Hematopoietic multipotent progenitor cell treated with erythropoietin and hydrocortisone succinate and interleukin-3 and kit ligand, for 6 days (in vitro differentiated cells): ENCODE results near the gene STARD9.
A peak's percentile ranks its signal among the peaks of the same experiment; 100 is the strongest.
"Not testable (repeated sequence)": the region's sequence is repeated elsewhere in the genome, so short reads cannot be mapped to it uniquely, and the experiment has no call there.

Experiments used
- DNase-seq: peaks from one replicate; pipeline ENCODE4 v3.0.0-alpha.2; 2015

STARD9 gene

DNA sequence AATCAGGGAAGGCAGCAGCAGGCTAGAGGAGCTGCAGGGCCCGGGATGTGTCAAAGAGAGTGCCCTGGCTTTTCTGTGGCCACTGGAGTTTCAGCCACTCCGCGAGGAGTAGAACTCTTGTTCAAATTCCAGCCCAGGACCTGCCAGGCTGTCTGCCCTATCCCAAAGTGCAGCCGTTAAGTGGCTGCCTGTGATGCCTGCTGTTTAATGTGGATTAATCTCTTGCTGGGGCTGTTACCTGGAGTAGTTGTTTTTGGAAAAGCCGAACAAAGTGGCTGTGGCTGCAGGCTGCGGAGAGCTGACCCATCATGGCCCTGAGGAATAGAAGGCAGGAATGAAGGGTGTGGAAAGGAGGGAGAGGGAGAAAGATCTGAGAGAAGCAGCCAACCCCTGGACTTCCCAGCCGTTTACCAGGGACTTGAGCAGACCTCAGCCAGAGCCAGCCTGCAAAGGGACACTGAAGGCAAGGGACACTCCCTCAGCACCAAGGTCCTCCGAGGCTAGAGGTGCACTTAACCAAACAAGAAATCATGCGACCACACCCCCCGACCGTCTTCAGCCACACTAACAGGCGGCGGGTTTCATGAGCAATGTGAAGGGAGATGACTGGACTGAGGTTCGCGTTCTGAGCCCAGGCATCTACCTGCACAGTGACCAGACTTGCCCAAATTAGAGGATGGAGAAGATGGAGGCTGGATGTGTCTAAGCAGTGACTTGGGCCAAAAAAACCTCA is 156.9 kb downstream of the STARD9 start:
- no peak for DNase-seq

DNA sequence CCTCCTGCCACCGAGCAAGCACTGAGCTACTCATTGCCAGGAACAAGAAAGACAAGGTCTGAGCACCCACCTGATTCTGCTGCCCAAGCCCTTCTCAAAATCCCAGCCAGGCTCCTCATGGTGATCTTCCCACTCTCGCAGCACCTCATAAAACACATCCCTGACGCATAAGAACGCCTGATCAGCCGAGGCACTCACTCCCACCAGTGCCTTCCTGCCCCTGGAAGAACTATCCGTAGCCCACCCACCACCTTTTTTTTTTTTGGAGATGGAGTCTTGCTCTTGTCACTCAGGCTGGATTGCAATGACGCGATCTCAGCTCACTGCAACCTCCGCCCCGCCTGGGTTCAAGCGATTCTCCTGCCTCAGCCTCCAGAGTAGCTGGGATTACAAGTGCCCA is 157.6 kb downstream of the STARD9 start:
- no peak for DNase-seq

DNA sequence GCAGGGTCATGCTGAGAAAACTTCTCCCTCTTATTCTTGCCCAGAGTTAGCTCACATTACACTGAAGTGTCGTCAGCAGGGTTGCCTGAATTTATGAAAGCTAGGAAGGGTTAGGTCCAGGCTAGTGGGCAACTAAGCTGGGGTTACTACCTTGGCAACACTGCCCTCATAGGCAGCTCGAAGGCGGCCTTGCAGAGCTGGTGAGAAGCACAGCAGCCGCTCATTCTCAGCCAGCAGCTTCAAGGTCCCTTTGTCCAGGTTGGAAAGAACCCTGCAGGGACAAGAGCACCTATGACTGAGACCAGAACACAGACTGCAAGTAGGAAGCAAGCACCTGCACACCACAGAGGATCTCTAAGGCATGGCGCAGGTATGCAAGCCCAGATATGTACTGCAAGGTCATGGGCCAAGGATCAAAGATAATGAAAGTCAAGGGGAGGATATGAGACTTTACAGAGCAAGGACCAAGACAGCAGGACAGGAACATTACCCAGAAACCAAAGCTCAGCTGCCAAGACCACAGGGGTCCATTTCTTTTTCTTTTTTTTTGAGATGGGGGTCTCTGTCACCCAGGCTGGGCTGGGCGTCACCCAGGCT is 158.8 kb downstream of the STARD9 start:
- DNase-seq: no peak

DNA sequence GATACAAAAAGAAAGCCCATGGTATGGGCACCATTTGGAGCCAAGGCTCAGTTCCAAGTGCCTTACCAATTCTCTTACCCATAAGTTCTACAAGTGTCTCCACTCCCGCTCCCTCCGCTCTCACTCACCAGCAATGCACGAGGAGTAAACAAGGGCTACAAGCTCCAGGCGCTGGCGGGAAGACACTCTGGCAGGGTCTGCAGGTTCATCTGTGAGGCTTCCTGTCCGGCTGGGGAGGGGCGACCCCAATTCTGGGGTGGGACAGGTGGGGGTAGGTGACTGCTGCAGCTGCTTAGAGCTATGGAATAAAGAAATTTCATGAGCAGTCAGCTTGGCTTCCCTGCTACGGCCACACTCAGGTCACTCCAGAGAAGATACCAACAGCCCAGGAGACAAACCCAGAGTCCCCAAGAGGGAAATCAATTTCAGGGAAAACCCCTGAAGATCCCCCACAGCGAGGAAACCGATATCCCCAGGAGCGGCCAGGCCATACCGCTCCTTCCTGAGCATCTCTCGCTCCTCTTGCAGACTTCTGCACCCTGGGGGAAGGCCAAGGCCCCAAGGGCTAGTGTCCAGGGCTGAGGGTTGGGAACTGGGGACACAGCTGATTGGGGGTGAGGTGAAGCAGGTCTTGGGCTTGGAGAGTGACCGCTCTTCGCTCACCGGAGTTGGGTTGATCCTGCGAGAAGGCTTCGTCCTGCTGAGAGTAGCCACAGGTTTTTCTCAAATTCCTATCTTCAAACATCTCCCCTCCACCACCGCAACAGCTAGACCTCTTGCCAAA is 160.2 kb downstream of the STARD9 start:
- no peak for DNase-seq

DNA sequence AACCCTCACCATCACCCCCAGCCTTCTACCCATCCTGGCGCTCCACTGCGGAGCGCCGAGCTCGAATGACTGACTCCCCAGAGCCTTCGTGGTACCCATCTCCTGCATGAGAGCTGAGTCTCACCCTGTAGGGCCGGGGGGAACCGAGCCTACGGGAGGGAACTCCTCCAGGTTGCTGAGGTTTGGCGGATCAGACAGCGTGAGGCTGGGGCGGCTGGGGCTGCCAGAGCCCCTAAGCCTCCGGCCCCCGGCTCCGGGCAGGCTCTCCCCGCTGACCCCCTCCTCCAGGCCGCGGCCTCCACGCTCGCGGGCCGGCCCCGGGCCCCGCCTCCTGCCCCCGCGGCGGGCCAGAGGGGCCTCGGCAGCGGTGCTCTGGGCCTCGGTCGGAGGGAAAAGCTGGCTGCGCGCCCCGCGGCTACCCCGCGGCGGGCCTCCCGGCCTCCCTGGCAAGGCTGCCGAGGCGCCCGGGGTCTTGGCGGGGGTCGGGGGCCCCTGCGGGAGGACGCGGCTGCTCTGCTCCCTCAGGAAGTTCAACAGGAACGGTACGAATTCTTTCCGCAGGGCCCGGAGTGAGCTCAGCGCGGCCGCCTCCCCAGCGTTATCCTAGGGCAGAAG is 160.9 kb downstream of the STARD9 start:
- peak; percentile 36 for DNase-seq

DNA sequence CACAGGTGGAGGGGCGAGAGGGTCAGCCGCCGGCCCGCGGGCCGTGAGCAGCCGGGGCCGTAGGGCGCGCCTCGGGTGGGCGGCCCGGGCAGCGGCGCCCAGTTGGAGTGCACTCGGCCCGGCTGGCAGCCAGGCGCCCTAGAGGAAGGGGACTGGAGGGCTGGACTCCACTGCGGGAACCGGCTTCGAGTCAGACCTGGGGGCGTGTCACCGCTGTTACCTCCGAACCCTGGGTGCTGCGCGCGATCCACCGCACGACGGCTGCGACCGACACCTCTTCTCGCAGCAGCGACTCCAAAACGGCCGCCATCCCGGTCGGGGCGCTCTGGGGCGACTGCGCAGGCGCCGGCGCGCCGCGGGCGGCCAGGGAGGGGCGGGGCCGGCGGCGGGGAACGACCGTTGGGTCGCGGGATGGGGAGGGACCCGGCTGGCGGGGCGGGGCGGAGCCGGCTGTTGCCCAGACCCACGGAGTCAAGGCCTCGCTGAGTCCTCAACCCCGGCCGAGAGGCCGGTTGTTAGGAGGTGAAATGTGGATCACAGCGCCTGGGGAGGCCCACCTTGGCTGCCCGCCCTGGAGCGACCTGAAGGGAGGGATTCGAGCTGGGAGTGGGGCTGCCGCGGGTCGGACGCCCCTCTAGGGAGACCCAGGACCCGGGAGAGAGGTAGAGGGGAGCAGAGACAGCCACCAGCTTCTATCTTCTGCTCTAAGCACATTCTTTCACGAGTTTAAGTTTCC is 161.6 kb downstream of the STARD9 start, which contains the start of gene CDAN1:
Gene CDAN1, minus strand, starts transcription at position 336 of the 736 bp plus-strand sequence. Its CDS starts 26 bp downstream, at position 310.
- peak; percentile 94 for DNase-seq

DNA sequence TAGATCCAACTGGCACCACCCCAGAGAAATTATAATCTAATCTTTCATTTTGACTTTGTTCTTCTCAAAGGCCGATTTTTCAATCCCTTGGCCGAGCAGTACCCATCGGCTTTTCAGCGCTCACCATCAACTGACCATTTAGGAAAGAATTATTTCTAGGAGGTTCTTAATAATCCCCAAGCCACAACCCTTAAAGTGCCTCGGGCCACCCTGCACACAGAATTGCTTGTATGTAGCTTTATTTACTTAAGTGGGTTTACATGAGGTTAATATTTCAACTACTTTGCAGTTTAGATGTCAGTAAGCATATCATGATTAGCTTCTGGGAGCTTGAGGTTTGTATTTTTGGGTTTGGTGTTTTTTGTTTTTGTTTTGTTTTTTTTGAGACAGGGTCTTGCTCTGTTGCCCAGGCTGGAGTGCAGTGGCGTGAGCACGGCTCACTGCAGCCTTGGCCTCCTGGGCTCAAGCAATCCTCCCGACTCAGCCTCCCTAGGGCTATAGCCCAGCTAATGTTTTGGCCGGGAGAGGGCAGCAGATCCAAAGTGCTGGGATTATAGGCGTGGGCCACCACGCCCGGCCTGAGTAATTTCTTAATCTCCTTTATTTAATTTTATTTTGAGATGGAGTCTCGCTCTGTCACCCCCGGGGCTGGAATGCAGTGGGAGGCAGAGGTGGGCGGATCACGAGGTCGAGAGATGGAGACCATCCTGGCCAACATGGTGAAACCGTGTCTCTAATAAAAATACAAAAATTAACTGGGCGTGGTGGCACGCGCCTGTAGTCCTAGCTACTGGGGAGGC is 162.3 kb downstream of the STARD9 start:
- peak; percentile 47 for DNase-seq

DNA sequence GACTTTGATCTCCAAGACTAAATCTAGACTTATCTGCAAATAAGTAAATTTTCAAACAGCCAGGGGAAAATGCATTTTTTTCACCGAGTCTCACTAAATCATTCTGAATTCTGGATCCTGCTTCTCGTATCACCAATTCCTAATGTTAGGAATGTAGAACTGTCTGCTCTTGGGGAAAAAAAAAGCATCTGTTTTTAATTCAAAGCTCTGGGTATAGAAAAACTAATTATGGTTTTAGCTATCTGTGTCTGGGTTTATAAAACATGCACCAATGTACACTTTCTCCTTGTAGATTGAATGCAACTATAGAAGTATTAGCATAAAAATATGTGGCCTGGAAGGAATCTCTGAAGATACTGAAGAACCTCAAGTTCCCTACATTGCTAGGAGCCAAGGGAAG is 166.3 kb downstream of the STARD9 start:
- no peak for DNase-seq

DNA sequence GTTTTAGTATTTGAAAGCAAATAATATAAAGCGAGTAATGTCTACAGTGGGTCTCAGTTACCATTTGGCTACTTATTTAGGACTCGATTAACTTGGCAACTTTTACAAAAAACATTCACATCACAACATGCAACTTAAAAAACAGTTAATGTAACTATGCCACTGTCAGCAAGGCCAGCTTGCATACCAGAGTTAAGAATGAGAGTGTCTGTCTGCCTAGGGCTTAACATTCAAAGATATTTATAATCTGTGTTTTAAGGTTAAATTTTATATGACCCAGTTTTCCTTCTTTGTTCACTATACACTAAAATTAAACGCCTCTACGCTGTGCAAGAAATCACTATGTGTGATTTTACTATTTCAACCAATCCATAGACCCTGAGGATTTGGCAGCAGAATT is 166.7 kb downstream of the STARD9 start:
- no peak for DNase-seq

DNA sequence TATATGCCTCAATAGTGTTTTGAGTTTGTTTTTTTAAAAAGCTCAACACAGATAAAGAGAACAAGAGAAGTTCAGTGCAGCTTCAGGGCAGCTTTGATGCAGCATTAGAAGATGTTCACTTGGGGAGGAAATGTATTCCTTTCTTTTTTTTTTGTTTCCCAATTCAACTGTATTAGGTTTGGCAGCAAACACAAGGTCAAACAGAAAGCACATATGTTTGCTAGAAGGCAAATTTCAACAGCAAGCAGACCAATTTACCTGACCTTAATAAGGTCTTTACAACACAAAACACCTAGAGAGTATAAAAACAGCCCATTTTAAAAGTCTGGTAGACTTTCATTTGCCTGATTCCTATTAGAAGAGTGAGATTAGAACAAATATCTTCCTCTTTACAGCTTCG is 168.8 kb downstream of the STARD9 start:
- no peak for DNase-seq

DNA sequence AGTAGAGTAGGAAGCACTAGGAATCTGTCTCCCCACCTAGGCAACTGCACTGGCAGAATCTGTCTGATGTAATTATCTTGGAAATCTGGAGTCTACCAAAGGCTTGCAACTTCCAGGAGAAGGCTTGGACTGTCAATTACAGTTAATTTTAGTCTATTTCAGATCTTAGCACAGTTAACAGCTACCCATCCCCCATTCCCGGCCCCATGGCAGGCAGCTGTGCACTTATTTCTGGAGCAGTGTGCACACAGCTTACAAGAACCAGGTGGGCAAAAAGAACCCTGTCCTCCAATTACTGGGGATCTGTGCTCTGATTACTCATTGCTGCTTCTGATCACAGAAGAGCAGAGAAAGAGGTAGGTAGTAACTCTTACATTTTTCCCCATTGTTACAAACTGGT is 173.9 kb downstream of the STARD9 start:
- no peak for DNase-seq

DNA sequence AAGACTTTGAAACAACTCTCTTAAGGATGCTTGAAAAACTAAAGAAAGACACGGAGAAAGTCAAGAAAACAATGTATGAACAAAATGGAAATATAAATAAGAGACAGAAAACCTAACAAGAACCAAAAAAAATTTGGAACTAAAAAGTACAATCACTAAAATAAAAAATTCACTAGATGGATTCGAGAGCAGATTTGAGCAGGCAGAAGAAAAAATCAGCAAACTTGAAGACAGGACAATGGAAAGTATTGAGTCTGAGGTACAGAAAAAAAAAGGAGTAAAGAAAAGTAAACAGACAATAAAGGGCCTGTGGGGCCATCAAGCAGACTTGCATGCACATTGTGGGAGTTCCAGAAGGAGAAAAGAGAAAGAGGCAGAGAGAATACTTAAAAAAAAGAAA is 174.9 kb downstream of the STARD9 start:
- DNase-seq: no peak

DNA sequence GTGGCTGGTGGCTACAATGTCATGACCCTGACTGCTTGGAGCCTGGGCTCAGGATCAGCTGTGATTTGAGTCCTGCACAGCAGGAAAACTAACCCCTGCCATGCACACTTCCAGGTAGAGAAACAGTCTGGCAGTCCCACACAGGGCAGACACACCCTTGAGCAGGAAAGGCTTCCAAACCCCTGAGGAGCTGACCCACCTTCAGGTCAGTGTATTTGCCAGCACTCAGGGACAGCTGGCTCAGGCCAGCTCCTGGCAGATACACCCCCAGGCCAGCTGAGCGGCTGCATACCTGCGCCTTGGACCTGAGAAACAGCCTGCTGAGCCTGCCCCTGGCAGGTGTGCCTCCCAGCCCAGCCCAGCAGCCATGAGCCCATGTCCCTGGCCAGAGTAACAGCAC is 183.7 kb downstream of the STARD9 start:
- no peak for DNase-seq

DNA sequence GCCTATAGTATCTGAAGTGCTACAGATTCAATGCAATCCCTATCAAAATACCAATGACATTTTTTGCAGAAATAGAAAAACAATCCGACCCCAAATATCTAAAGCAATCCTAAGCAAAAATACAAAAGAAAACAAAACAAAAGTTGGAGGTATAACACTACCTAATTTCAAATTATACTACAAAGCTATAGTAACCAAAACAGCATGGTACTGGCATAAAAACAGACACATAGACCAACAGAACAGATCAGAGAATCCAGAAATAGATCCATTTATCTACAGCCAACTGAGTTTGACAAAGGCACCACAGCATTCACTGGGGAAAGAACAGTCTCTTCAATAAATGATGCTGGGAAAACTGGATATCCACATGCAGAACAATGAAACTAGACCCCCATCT is 185.4 kb downstream of the STARD9 start:
- no peak for DNase-seq

DNA sequence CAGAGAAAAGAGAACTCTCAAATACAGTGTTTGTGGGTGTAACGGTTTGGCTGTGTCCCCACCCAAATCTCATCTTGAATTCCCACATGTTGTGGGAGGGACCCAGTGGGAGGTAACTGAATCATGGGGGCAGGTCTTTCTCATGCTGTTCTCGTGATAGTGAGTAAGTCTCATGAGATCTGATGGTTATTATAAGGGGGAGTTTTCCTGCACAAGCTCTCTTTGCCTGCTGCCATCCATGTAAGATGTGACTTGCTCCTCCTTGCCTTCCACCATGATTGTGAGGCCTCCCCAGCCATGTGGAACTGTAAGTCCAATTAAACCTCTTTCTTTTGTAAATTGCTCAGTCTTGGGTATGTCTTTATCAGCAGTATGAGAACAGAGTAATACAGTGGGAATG is 186.4 kb downstream of the STARD9 start:
- not testable (repeated sequence) for DNase-seq

DNA sequence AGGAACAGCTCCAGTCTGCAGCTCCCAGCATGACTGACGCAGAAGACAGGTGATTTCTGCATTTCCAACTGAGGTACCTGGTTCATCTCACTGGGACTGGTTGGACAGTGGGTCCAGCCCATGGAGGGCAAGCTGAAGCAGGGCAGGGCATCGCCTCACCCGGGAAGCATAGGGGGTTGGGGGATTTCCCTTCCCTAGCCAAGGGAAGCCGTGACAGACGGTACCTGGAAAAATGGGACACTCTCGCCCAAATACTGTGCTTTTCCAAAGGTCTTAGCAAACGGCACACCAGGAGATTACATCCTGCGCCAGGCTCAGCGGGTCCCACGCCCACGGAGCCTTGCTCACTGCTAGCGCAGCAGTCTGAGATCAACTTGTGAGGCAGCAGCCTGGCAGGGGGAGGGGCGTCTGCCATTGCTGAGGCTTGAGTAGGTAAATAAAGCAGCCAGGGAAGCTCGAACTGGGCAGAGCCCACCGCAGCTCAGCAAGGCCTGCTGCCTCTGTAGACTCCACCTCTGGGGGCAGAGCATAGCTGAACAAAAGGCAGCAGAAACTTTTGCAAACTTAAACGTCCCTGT is 188.8 kb downstream of the STARD9 start:
- not testable (repeated sequence) for DNase-seq

DNA sequence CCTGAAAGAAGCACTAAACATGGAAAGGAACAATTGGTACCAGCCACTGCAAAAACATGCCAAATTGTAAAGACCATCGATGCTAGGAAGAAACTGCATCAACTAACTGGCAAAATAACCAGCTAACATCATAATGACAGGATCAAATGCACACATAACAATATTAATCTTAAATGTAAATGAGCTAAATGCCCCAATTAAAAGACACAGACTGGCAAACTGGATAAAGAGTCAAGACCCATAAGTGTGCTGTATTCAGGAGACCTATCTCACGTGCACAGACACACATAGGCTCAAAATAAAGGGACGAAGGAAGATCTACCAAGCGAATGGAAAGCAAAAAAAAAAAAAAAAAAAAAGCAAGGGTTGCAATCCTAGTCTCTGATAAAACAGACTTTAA is 190.7 kb downstream of the STARD9 start:
- DNase-seq: not testable (repeated sequence)
